Stimulated activated CD8-positive, alpha-beta memory T cell treated with anti-CD3 and anti-CD28 coated beads, Interleukin-15, amount 100 ng/mL, for 48 hours (primary cell): Measurements from ENCODE around the gene SPG7.

Experiments
- DNase-seq, 2 donors: peaks; one replicate each; pipeline ENCODE4 v3.0.0-alpha.2; 2020; ENCODE audit warnings: low read depth in 2 of 2

The SPG7 gene

GRCh38 chr16:89517128-89517527 lies 8.9 kb downstream of the SPG7 start:
- DNase-seq, result no peak

GRCh38 chr16:89519881-89520280 lies 11.7 kb downstream of the SPG7 start:
- DNase-seq, result no peak

GRCh38 chr16:89522287-89522686 lies 14.1 kb downstream of the SPG7 start:
- no peak for DNase-seq

DNA sequence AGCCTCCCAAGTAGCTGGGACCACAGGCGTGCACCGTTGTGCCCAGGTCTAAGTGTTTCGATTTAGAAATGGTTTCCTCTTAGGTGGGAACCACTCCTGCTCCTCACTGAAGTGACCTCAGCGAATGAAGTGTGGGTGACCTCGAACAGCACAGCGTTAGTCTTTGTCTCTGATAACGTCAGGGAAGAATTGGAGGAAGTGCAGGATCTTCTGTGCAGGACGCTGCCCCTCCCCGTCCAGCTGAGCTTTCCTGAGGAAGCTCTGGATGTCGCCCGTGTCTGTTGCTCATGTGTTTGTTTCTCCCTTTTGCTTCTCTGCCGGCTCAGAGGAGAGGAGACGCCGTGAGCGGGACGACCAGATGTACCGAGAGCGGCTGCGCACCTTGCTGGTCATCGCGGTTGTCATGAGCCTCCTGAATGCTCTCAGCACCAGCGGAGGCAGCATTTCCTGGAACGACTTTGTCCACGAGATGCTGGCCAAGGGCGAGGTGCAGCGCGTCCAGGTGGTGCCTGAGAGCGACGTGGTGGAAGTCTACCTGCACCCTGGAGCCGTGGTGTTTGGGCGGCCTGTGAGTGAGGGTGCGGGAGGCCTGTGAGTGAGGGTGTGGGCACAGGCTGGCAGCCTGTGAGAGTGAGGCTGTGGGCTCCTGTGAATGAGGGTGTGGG lies 15.6 kb downstream of the SPG7 start:
- DNase-seq, result no peak

GRCh38 chr16:89525146-89525913 lies 17.1 kb downstream of the SPG7 start:
- DNase-seq, result no peak

GRCh38 chr16:89529097-89529496 lies 20.9 kb downstream of the SPG7 start:
- no peak for DNase-seq

- DNase-seq, result no peak
Measured at GRCh38 chr16:89530401-89531381, 22.5 kb downstream of the SPG7 start.

- DNase-seq, result no peak
Measured at GRCh38 chr16:89531821-89532526, 23.8 kb downstream of the SPG7 start.

DNA sequence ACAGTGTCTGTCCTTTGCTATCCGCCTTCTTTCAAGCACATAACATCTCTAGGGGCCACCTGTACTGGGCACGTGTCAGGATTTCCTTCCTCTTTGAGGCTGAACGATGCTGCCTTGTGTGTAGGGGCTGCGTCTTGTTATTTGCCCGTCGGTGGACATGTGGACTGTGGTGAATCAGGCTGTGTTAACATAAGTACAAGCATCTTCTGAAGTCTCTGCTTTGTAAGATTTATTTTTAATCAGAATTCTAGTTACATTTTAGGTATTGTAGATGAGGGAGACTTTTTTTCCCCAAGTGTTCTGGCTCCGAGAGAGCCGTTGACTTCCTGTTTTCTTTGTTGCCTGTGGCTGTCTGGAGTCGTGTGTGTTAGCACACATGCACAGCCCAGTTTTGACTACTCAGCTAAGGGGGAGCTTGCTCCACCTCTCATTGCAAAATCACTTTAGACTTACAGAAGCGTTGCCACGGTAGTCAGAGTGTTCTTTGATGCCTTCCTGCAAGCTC lies 26.1 kb downstream of the SPG7 start:
- DNase-seq, result no peak

DNA sequence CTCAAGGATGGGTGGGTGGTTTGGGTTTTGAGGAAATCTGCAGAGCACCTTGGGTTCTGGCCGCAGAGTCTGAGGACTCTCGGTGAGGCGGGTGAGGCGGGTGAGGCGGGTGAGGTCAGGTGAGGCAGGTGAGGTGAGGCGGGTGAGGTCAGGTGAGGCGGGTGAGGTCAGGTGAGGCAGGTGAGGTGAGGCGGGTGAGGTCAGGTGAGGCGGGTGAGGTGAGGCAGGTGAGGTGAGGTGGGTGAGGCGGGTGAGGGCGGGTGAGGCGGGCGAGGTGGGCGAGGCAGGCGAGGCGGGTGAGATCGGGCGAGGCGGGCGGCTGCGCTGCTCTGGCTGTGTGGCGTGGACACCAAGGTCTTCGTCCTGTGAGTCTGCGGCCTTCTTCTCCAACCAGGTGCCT lies 28.2 kb downstream of the SPG7 start:
- no peak for DNase-seq

- DNase-seq, result no peak
Measured at GRCh38 chr16:89536886-89537548, 28.8 kb downstream of the SPG7 start.

DNA sequence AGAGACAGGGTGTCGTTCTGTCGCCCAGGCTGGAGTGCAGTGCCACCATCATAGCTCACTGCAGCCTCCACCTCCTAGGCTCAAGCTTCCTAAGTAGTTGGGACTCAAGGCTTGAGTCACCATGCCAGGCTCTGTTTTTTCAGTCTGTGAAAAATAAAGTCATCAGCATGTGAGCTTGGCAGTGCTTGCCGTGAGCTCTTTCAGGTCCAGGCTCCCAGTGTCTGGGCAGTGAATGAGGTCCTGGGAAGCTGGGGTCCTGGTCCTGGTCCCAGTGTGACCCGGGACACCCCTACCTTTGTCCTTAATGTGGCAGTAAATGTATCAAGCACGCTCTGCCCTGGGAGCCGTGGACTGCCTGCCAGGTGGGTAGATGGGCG lies 29.3 kb downstream of the SPG7 start:
- no peak for DNase-seq

GRCh38 chr16:89538286-89538685 lies 30.1 kb downstream of the SPG7 start:
- no peak for DNase-seq

GRCh38 chr16:89540557-89540956 lies 32.4 kb downstream of the SPG7 start:
- no peak for DNase-seq

- no peak for DNase-seq
Measured at GRCh38 chr16:89541792-89542191, 33.6 kb downstream of the SPG7 start.

GRCh38 chr16:89544113-89544512 lies 35.9 kb downstream of the SPG7 start:
- DNase-seq, result no peak

- DNase-seq, result no peak
Measured at GRCh38 chr16:89544713-89545043, 36.5 kb downstream of the SPG7 start.

- no peak for DNase-seq
Measured at GRCh38 chr16:89545044-89545830, 37.0 kb downstream of the SPG7 start.

DNA sequence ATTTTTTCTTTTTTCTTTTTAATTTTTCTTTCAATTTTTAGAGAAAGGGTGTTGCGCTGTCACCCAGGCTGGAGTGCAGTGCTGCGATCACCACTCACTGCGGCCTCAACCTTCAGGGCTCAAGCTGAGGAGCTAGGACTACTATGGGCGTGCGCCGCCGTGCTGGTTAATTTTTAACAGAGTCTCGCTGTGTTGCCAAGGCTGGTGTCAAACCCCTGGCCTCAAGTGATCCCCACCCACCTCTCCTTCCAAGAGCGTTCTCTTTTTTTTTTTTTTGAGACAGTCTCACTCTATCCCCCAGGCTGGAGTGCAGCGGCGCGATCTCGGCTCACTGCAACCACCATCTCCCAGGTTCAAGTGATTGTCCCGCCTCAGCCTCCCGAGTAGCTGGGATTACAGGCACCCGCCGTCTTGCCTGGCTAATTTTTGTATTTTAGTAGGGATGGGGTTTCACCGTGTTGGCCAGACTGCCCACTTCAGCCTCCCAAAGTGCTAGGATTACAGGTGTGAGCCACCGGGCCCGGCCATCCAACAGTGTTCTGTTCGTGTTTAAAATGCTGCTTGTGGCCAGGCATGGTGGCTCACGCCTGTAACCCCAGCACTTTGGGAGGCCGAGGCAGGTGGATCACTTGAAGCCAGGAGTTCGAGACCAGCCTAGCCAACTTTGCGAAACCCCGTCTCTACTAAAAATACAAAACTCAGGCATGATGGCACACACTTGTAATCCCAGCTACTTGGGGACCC lies 37.8 kb downstream of the SPG7 start:
- DNase-seq, result no peak

- DNase-seq, result no peak
Measured at GRCh38 chr16:89546781-89547180, 38.6 kb downstream of the SPG7 start.
